HL-60 (cell line): ENCODE data around the gene HERC2.
"Not testable (repeated sequence)": the region's sequence is repeated elsewhere in the genome, so short reads cannot be mapped to it uniquely, and the experiment has no call there.

ENCODE experiments used
- DNase-seq, 2 experiments: peaks; one replicate each; pipeline ENCODE4 v3.0.0-alpha.2; 2010 to 2020; ENCODE audit warnings: low read depth in 1 of 2, low spot score in 1 of 2
- H3K27ac ChIP-seq: fragments of 250-450 bp; sonication (Bioruptor Pico); replicated peaks from 2 replicates; pipeline ENCODE4 v1.5.1; 2020; ENCODE audit warnings: mild to moderate bottlenecking, moderate library complexity
- H3K27me3 ChIP-seq: fragments of 250-450 bp; sonication (Bioruptor Pico); 2 replicates; pipeline ENCODE4 v1.5.1; 2021; ENCODE audit warnings: mild to moderate bottlenecking, moderate library complexity; ENCODE audit not compliant: insufficient read depth, poor library complexity, severe bottlenecking
- H3K4me3 ChIP-seq: replicated peaks from 2 replicates; pipeline ENCODE4 v1.5.1; 2011; ENCODE audit warnings: mild to moderate bottlenecking, control low read depth, low read length; ENCODE audit not compliant: insufficient read depth
- GABPA ChIP-seq: IDR thresholded peaks from 2 replicates; pipeline ENCODE4 v1.6.1; 2012; ENCODE audit warnings: low read depth
- POLR2AphosphoS5 ChIP-seq: IDR thresholded peaks from 2 replicates; pipeline ENCODE4 v1.6.1; 2012; ENCODE audit warnings: low read depth
- SPI1 ChIP-seq: IDR thresholded peaks from 2 replicates; pipeline ENCODE4 v1.6.1; 2012; ENCODE audit warnings: low read depth, mild to moderate bottlenecking, borderline replicate concordance
- TF ChIP-seq, protein P1 (sequence below): IDR thresholded peaks from one replicate; pipeline ENCODE4 v1.5.1; 2011; ENCODE audit warnings: low read length, control low read depth, inconsistent platforms; ENCODE audit not compliant: insufficient read depth
- TF ChIP-seq, protein P2 (sequence below): IDR thresholded peaks from 2 replicates; pipeline ENCODE4 v1.6.1; 2012; ENCODE audit warnings: low read depth; ENCODE audit not compliant: insufficient replicate concordance

The HERC2 gene

DNA sequence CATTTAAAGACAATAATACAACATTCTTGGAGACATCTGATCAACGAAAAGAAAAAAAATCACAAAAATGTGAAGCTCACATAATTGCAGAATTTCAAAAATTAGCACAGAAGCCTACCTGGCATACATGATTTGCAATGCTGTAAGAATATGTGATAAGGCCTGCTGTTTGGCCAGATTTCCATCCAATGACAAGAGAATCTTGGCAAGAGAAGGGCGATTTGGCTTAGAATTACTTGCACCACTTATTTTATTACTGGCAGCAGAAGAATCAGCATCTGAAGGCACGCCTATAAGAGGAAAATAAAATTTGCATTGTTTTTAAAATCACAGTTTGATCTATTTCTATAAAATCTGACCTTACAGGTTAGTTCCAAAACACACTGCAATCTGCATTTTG lies 152.6 kb downstream of the HERC2 start:
- TF ChIP-seq, protein P1, sequence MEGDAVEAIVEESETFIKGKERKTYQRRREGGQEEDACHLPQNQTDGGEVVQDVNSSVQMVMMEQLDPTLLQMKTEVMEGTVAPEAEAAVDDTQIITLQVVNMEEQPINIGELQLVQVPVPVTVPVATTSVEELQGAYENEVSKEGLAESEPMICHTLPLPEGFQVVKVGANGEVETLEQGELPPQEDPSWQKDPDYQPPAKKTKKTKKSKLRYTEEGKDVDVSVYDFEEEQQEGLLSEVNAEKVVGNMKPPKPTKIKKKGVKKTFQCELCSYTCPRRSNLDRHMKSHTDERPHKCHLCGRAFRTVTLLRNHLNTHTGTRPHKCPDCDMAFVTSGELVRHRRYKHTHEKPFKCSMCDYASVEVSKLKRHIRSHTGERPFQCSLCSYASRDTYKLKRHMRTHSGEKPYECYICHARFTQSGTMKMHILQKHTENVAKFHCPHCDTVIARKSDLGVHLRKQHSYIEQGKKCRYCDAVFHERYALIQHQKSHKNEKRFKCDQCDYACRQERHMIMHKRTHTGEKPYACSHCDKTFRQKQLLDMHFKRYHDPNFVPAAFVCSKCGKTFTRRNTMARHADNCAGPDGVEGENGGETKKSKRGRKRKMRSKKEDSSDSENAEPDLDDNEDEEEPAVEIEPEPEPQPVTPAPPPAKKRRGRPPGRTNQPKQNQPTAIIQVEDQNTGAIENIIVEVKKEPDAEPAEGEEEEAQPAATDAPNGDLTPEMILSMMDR: no peak
- DNase-seq: no peak
- Histone ChIP-seq H3K27ac (no peak overlapping the region), H3K27me3 (no peaks in the 10 kb centered on the region), H3K4me3 (no peak overlapping the region)

DNA sequence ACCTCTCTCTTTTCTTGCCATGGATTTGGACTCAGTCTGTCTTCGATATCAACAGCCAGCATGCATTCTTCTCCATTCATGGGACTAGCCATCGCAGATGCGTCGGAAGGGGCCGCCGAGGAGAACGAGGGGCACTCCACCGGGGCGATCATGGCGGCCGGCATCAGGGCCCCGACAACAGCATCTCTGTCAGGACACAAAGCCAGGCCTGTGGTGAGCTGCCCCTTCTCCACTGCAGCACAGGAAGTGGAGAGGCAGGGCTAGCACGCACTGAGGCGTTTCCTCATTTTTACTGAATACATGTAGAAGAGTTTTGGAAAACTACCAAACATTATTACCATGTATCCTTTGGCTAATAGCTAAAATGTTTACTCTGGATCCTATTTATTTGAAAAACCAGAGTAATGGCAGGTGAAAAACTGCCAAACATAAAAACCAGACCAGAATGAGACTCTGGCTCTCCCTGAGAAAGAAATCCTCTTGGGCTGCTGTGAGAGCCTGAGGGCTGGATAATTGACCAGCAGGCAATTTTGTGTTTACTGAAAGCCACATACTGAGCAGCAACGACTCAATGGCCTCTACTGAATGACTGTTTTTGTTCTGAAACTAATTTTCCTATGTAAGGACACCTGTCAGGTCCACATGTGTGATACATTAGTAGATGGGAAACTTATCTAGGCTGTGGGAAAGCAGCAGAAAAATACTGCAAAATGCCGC lies 153.4 kb downstream of the HERC2 start:
- not testable (repeated sequence) for H3K27me3 ChIP-seq, H3K4me3 ChIP-seq
- peak overlapping the region; percentile 57 for H3K27ac ChIP-seq
- peak; percentile 60 for TF ChIP-seq POLR2AphosphoS5
- TF ChIP-seq SPI1: peak; percentile 81
- peak in 1 of 2 experiments; percentile 80 for DNase-seq

DNA sequence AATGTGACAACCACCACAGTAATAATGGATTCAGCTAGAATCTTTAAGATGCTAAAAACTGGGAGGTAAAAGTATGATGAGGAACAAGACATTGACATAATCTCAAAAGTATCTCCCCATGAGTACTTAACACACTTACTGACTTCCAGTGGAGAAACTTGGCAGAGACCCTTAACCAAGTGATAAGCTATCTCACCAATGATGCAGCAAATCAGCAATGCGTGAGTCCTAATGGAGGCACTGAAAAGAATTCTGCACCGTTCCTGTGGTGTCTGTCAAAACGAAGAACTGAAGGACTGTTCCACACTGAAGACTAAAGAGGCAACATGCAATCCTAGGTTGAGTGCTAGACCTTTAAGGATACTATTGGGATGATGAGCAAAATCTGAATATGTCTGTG lies 154.9 kb downstream of the HERC2 start:
- TF ChIP-seq GABPA (no peak), SPI1 (no peak), POLR2AphosphoS5 (no peak)
- TF ChIP-seq, protein P1: no peak
- TF ChIP-seq, protein P2, sequence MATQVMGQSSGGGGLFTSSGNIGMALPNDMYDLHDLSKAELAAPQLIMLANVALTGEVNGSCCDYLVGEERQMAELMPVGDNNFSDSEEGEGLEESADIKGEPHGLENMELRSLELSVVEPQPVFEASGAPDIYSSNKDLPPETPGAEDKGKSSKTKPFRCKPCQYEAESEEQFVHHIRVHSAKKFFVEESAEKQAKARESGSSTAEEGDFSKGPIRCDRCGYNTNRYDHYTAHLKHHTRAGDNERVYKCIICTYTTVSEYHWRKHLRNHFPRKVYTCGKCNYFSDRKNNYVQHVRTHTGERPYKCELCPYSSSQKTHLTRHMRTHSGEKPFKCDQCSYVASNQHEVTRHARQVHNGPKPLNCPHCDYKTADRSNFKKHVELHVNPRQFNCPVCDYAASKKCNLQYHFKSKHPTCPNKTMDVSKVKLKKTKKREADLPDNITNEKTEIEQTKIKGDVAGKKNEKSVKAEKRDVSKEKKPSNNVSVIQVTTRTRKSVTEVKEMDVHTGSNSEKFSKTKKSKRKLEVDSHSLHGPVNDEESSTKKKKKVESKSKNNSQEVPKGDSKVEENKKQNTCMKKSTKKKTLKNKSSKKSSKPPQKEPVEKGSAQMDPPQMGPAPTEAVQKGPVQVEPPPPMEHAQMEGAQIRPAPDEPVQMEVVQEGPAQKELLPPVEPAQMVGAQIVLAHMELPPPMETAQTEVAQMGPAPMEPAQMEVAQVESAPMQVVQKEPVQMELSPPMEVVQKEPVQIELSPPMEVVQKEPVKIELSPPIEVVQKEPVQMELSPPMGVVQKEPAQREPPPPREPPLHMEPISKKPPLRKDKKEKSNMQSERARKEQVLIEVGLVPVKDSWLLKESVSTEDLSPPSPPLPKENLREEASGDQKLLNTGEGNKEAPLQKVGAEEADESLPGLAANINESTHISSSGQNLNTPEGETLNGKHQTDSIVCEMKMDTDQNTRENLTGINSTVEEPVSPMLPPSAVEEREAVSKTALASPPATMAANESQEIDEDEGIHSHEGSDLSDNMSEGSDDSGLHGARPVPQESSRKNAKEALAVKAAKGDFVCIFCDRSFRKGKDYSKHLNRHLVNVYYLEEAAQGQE: no peak
- no peaks in the 10 kb centered on the region for H3K27me3 ChIP-seq
- H3K4me3 ChIP-seq: no peak overlapping the region
- no peak for DNase-seq
- H3K27ac ChIP-seq: no peak overlapping the region

DNA sequence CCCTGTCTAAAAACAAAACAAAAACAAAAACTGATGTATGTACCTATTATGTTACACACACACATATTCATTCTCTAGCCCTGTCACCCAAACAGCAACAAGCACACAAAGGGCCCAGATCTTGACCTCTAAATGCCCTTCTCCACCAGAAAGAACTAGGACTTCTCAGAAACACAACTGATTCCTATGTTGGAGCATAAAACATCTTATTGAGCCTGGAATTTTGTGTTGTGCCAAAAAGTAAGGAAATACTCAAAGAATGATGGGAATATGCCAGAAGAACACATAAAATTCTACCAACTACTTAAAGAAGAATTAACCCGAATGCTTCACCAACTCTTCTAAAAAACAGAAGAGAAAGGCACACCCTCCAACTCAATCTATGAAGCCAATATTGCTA lies 156.2 kb downstream of the HERC2 start:
- H3K27ac ChIP-seq: no peak overlapping the region
- H3K4me3 ChIP-seq: no peak overlapping the region
- DNase-seq: no peak
- H3K27me3 ChIP-seq: no peaks in the 10 kb centered on the region
- TF ChIP-seq SPI1: no peak
- no peak for TF ChIP-seq GABPA
- TF ChIP-seq, protein P1: no peak
- TF ChIP-seq POLR2AphosphoS5: no peak

DNA sequence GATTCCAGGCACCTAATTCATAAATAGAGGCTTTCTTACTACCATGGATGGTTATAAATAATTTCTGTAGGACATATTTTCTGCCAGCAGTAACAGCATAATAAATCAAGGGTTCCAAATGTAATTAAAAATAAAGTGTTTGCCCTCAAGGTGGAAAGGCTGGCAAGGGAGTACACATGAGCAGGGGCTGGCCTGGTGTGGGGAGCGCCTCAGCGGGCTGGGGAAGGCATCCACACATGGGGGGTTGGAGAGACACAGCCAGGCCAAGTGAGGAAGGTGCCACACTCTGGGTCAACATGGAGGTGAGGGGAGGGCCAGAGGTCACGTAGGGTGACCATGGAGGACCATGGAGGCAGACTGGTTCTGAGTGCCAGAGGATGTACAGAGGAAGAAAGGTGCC lies 157.1 kb downstream of the HERC2 start:
- Histone ChIP-seq H3K27me3 (no peaks in the 10 kb centered on the region), H3K27ac (no peak overlapping the region), H3K4me3 (no peak overlapping the region)
- no peak for DNase-seq
- TF ChIP-seq, protein P2: no peak
- TF ChIP-seq GABPA: no peak
- no peak for TF ChIP-seq POLR2AphosphoS5
- TF ChIP-seq SPI1: no peak
- TF ChIP-seq, protein P1: no peak
